ENCODE data around the gene FHOD3. TPM values are rescaled to one million over a fixed set of nuclear protein-coding genes. Genes with fewer than 3 reads are reported as not detected.

The FHOD3 gene
- total and polyA plus RNA-seq, 2 of the 8 experiments (the other 6 are each of a cell fraction or from before 2014, with no cell fraction given), result 9.7 to 10.5 TPM

DNA sequence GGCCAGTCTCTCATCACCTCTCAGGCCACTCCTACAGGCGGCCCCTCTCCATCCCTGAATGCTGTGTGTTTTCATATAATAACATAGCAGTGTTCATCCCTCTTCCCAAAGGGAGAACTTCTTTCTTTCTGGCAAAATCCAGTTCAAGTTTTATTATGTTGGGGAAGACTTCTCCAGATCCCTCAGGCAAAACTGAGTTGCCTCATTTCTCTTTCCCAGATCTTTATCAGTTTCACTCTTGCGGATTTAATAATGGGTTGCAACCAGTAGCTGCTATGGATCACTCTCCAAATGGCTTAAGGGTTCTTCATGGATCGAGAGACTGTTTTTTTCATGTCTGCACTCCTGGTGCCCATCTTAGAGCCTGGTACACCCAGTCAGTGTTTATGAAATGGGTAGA, 129.9 kb downstream of the FHOD3 start (continued):
- TF ChIP-seq, protein P1, sequence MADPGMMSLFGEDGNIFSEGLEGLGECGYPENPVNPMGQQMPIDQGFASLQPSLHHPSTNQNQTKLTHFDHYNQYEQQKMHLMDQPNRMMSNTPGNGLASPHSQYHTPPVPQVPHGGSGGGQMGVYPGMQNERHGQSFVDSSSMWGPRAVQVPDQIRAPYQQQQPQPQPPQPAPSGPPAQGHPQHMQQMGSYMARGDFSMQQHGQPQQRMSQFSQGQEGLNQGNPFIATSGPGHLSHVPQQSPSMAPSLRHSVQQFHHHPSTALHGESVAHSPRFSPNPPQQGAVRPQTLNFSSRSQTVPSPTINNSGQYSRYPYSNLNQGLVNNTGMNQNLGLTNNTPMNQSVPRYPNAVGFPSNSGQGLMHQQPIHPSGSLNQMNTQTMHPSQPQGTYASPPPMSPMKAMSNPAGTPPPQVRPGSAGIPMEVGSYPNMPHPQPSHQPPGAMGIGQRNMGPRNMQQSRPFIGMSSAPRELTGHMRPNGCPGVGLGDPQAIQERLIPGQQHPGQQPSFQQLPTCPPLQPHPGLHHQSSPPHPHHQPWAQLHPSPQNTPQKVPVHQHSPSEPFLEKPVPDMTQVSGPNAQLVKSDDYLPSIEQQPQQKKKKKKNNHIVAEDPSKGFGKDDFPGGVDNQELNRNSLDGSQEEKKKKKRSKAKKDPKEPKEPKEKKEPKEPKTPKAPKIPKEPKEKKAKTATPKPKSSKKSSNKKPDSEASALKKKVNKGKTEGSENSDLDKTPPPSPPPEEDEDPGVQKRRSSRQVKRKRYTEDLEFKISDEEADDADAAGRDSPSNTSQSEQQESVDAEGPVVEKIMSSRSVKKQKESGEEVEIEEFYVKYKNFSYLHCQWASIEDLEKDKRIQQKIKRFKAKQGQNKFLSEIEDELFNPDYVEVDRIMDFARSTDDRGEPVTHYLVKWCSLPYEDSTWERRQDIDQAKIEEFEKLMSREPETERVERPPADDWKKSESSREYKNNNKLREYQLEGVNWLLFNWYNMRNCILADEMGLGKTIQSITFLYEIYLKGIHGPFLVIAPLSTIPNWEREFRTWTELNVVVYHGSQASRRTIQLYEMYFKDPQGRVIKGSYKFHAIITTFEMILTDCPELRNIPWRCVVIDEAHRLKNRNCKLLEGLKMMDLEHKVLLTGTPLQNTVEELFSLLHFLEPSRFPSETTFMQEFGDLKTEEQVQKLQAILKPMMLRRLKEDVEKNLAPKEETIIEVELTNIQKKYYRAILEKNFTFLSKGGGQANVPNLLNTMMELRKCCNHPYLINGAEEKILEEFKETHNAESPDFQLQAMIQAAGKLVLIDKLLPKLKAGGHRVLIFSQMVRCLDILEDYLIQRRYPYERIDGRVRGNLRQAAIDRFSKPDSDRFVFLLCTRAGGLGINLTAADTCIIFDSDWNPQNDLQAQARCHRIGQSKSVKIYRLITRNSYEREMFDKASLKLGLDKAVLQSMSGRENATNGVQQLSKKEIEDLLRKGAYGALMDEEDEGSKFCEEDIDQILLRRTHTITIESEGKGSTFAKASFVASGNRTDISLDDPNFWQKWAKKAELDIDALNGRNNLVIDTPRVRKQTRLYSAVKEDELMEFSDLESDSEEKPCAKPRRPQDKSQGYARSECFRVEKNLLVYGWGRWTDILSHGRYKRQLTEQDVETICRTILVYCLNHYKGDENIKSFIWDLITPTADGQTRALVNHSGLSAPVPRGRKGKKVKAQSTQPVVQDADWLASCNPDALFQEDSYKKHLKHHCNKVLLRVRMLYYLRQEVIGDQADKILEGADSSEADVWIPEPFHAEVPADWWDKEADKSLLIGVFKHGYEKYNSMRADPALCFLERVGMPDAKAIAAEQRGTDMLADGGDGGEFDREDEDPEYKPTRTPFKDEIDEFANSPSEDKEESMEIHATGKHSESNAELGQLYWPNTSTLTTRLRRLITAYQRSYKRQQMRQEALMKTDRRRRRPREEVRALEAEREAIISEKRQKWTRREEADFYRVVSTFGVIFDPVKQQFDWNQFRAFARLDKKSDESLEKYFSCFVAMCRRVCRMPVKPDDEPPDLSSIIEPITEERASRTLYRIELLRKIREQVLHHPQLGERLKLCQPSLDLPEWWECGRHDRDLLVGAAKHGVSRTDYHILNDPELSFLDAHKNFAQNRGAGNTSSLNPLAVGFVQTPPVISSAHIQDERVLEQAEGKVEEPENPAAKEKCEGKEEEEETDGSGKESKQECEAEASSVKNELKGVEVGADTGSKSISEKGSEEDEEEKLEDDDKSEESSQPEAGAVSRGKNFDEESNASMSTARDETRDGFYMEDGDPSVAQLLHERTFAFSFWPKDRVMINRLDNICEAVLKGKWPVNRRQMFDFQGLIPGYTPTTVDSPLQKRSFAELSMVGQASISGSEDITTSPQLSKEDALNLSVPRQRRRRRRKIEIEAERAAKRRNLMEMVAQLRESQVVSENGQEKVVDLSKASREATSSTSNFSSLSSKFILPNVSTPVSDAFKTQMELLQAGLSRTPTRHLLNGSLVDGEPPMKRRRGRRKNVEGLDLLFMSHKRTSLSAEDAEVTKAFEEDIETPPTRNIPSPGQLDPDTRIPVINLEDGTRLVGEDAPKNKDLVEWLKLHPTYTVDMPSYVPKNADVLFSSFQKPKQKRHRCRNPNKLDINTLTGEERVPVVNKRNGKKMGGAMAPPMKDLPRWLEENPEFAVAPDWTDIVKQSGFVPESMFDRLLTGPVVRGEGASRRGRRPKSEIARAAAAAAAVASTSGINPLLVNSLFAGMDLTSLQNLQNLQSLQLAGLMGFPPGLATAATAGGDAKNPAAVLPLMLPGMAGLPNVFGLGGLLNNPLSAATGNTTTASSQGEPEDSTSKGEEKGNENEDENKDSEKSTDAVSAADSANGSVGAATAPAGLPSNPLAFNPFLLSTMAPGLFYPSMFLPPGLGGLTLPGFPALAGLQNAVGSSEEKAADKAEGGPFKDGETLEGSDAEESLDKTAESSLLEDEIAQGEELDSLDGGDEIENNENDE (IDR thresholded peaks at IDR 0.05; ENCODE audit: insufficient replicate concordance, low read length), result no peak
- TF ChIP-seq RAD21 (IDR thresholded peaks at IDR 0.05 in 1 of 2, conservative IDR thresholded peaks at IDR 0.05 in 1 of 2; ENCODE audit: low read depth in 2 of 2, low read length in 2 of 2), result no peak
- TF ChIP-seq, protein P2, sequence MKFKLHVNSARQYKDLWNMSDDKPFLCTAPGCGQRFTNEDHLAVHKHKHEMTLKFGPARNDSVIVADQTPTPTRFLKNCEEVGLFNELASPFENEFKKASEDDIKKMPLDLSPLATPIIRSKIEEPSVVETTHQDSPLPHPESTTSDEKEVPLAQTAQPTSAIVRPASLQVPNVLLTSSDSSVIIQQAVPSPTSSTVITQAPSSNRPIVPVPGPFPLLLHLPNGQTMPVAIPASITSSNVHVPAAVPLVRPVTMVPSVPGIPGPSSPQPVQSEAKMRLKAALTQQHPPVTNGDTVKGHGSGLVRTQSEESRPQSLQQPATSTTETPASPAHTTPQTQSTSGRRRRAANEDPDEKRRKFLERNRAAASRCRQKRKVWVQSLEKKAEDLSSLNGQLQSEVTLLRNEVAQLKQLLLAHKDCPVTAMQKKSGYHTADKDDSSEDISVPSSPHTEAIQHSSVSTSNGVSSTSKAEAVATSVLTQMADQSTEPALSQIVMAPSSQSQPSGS (IDR thresholded peaks at IDR 0.05; ENCODE audit: low read length), result no peak
- TF ChIP-seq KDM4A (IDR thresholded peaks at IDR 0.05; ENCODE audit: low read depth, low read length, severe bottlenecking), result no peak
- TF ChIP-seq GABPA (IDR thresholded peaks at IDR 0.05; ENCODE audit: borderline replicate concordance, insufficient read depth, low read length), result no peak
- TF ChIP-seq CBX8 (IDR thresholded peaks at IDR 0.05; ENCODE audit: borderline replicate concordance, low read depth, low read length), result no peak
- no peak for TF ChIP-seq SP1 (IDR thresholded peaks at IDR 0.05; ENCODE audit: low read depth, low read length)
